Measurements from ENCODE around the gene CCDC137. TPM values are rescaled to one million over a fixed set of nuclear protein-coding genes. Genes with fewer than 3 reads are reported as not detected.
A peak's percentile ranks its signal among the peaks of the same experiment; 100 is the strongest.

CCDC137 gene
- total and polyA plus RNA-seq, 2 of the 13 experiments (the other 11 are each of a cell fraction or from before 2014, with no cell fraction given): 14.6 to 39.1 TPM

DNA sequence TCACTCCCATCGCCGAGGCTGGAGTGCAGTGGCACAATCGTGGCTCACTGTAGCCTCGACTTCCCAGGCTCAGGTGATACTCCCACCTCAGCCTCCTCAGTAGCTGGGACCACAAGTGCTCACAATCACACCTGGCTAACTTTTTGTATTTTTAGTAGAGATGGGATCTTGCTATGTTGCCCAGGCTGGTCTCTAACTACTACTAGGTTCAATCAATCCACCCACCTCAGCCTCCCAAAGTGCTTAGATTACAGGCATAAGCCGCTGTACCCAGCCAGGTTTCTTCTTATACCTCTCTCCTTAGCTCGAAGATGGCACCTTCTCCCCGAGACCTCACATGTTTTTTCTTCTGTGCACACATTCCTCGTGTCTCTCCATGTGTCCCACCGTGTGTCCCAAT lies 26.5 kb upstream of the CCDC137 start:
- H4K20me1 ChIP-seq (ENCODE audit: insufficient read depth, low read length): peaks cover 15% of the 10 kb centered on the region
- intact Hi-C loops (cut with micrococcal nuclease; ENCODE audit: unreplicated experiment) (no loop called here), in situ Hi-C loops (cut with HindIII; ENCODE audit: extremely low pct_ligation_motif_present, low pct_unique_long_range_greater_than_20kb) (no loop called here)
- ChIA-PET CTCF (ENCODE audit: low intra/inter-chr PET ratio, low total read pairs) (no interaction called here), POLR2A (no interaction called here)
- H3K27ac ChIP-seq (ENCODE audit: extremely low read length, insufficient read depth, low read length): no peak overlapping the region
- no peak overlapping the region for H3K4me3 ChIP-seq (replicated peaks in 1 of 3; ENCODE audit: insufficient read depth in 1 of 3, low read depth in 2 of 3, low read length in 3 of 3)
- DNase-seq (ENCODE audit: low spot score) (no peak), FAIRE-seq (no peak), ATAC-seq (no peak)
- no peaks in the 10 kb centered on the region for H3K9me3 ChIP-seq (ENCODE audit: low read length)
- peaks cover 17% of the 10 kb centered on the region for H3K4me1 ChIP-seq (ENCODE audit: insufficient read depth, low read length)
- 77% methylated on average over 9 of the region's 9 CpGs for WGBS (ENCODE audit: low lambda C conversion rate)
- H3K4me2 ChIP-seq (ENCODE audit: low read depth, low read length): no peak overlapping the region
- H3K9ac ChIP-seq (ENCODE audit: insufficient read depth, low read depth, low read length): no peak overlapping the region
- no TSS peak for BruUV-seq (replicated peaks)
- H3K79me2 ChIP-seq (ENCODE audit: insufficient read depth, low read length): peaks cover 16% of the 10 kb centered on the region
- H3K36me3 ChIP-seq (replicated peaks in 1 of 2; ENCODE audit: control insufficient read depth in 1 of 2, insufficient read depth in 2 of 2, low read length in 2 of 2): no peaks in the 10 kb centered on the region
- TF ChIP-seq, protein P1, sequence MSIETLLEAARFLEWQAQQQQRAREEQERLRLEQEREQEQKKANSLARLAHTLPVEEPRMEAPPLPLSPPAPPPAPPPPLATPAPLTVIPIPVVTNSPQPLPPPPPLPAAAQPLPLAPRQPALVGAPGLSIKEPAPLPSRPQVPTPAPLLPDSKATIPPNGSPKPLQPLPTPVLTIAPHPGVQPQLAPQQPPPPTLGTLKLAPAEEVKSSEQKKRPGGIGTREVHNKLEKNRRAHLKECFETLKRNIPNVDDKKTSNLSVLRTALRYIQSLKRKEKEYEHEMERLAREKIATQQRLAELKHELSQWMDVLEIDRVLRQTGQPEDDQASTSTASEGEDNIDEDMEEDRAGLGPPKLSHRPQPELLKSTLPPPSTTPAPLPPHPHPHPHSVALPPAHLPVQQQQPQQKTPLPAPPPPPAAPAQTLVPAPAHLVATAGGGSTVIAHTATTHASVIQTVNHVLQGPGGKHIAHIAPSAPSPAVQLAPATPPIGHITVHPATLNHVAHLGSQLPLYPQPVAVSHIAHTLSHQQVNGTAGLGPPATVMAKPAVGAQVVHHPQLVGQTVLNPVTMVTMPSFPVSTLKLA (IDR thresholded peaks at IDR 0.05): peak; percentile 66
- TF ChIP-seq NFYC (CRISPR knock-in tag; IDR thresholded peaks at IDR 0.05) (no peak), CBX5 (CRISPR knock-in tag; IDR thresholded peaks at IDR 0.05; ENCODE audit: borderline replicate concordance) (no peak), ZNF121 (CRISPR knock-in tag; IDR thresholded peaks at IDR 0.05) (peak; percentile 54; the same call in 1 of the 2 replicates)
- H2AFZ ChIP-seq (ENCODE audit: low read length): no peak overlapping the region
- H3K27me3 ChIP-seq (ENCODE audit: control insufficient read depth in 1 of 2, insufficient read depth in 2 of 2, low read length in 2 of 2): peaks cover 0 to 13% of the 10 kb centered on the region in 2 experiments; a peak in 1 of 5 replicates

DNA sequence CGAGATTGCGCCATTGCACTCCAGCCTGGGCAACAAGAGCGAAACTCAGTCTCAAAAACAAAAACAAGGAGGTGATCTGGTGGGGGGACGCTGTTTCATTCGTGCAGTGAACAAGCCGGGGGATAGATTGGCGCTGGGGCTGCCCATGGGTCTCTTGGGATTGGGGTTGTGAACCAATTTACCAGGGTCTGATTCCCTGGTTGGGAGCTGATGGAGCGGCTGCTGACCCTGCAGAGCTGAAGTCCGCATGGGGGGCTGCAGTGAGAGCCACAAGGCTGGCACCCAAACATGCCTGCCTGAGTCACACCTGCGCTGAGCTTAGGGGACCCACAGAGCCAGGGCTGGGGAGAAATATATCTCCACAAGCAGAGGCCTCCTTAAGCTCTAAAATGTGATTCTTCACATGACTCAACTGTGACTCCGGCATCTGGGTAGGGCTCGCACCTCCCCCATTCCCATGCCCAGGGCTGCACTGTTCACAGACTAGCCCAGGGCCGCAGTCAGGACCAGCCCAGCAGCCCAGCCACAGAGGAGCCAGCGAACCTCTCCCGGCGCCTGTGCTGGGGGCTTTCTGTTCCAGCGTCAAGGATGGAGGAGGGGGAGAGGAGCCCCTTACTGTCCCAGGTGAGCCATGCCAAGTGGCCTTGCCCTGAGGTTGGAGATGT lies 24.6 kb upstream of the CCDC137 start:
- POLR2A ChIA-PET: no interaction called here

More for the DNA sequence above, 24.6 kb upstream of the CCDC137 start:
- Histone ChIP-seq H3K79me2 (ENCODE audit: insufficient read depth, low read length) (no peaks in the 10 kb centered on the region), H3K36me3 (replicated peaks in 1 of 2; ENCODE audit: control insufficient read depth in 1 of 2, insufficient read depth in 2 of 2, low read length in 2 of 2) (no peaks in the 10 kb centered on the region), H3K9me3 (ENCODE audit: low read length) (no peaks in the 10 kb centered on the region), H3K27me3 (ENCODE audit: control insufficient read depth in 1 of 2, insufficient read depth in 2 of 2, low read length in 2 of 2) (0 out of 5 replicates have a peak, but pooled peaks cover 0 to 13% of the 10 kb centered on the region in 2 experiments), H3K4me3 (replicated peaks in 1 of 3; ENCODE audit: insufficient read depth in 1 of 3, low read depth in 2 of 3, low read length in 3 of 3) (no peak overlapping the region; a peak in 1 of 6 replicates), H3K9ac (ENCODE audit: insufficient read depth, low read depth, low read length) (no peak overlapping the region), H3K4me2 (ENCODE audit: low read depth, low read length) (no peak overlapping the region), H3K4me1 (ENCODE audit: insufficient read depth, low read length) (peaks cover 6% of the 10 kb centered on the region), H3K27ac (ENCODE audit: extremely low read length, insufficient read depth, low read length) (no peak overlapping the region), H4K20me1 (ENCODE audit: insufficient read depth, low read length) (no peaks in the 10 kb centered on the region), H2AFZ (ENCODE audit: low read length) (no peak overlapping the region)
- FAIRE-seq: no peak
- no TSS peak for BruUV-seq (replicated peaks)
- CTCF ChIA-PET (ENCODE audit: low intra/inter-chr PET ratio, low total read pairs): no interaction called here
- in situ Hi-C loops (cut with HindIII; ENCODE audit: extremely low pct_ligation_motif_present, low pct_unique_long_range_greater_than_20kb) (no loop called here), intact Hi-C loops (cut with micrococcal nuclease; ENCODE audit: unreplicated experiment) (no loop called here)
- ATAC-seq: no peak
- no peak for TF ChIP-seq ARHGAP35 (CRISPR knock-in tag; IDR thresholded peaks at IDR 0.05; ENCODE audit: borderline replicate concordance)
- TF ChIP-seq ZNF768 (CRISPR knock-in tag; IDR thresholded peaks at IDR 0.05): no peak
- TF ChIP-seq CENPT (CRISPR knock-in tag; IDR thresholded peaks at IDR 0.05; ENCODE audit: low read depth): no peak
- TF ChIP-seq ZNF709 (CRISPR knock-in tag; IDR thresholded peaks at IDR 0.05): no peak
- TF ChIP-seq SCMH1 (CRISPR knock-in tag; IDR thresholded peaks at IDR 0.05; ENCODE audit: borderline replicate concordance): no peak
- TF ChIP-seq PRMT3 (CRISPR knock-in tag; IDR thresholded peaks at IDR 0.05; ENCODE audit: borderline replicate concordance, low read depth): no peak
- TF ChIP-seq AHR (CRISPR knock-in tag; IDR thresholded peaks at IDR 0.05): no peak
- TF ChIP-seq ZNF747 (CRISPR knock-in tag; IDR thresholded peaks at IDR 0.05; ENCODE audit: borderline replicate concordance): no peak
- TF ChIP-seq MTA3 (CRISPR knock-in tag; IDR thresholded peaks at IDR 0.05): no peak
- 73% methylated on average over 17 of the region's 17 CpGs for WGBS (ENCODE audit: low lambda C conversion rate)
- DNase-seq (ENCODE audit: low spot score): no peak
